Islet precursor cell (in vitro differentiated cells): Measurements from ENCODE around the gene CABP1.

ENCODE experiments used
- DNase-seq: peaks from one replicate; pipeline ENCODE4 v3.0.0-alpha.2; 2018

The CABP1 gene

DNA sequence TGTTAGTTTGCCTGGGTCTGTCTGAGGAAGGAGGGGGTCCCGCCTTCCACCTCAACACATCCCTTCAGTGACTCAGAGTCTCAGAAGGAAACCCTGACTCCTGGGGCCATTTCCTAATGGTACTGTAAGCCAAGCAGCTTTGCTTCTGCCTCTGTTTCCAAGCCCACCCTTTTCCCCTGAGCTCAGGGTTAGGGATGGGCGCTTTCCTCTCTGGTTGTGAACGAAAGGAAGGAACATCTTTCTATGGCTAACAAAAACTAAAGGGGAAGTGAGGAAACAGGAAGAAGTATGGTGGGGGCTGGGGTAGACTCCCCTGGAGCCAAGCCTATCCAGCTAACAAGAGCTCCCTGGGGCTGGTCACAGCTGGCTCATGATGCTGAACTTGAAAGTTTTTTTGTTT, 58.2 kb downstream of the CABP1 start:
- DNase-seq = no peak

DNA sequence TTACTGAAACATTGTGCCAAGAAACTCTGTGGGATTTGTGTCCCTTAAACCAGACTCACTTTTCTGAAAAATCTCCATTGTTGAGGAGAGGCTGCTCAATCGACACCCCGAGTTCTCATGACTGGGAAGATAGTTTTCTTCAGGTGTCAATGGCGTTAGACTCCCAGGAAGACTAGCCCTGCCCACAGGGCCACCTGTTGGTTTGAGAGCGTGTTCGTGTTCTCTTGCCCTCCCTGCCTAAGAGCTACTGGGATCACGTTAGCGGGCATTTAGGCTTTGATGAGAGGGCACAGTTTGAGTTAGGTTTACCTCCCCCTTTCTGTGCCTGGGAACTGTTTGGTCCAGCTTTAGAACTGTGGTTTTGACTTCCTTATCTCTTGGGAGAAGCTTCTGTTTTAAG, 59.1 kb downstream of the CABP1 start:
- DNase-seq = no peak

DNA sequence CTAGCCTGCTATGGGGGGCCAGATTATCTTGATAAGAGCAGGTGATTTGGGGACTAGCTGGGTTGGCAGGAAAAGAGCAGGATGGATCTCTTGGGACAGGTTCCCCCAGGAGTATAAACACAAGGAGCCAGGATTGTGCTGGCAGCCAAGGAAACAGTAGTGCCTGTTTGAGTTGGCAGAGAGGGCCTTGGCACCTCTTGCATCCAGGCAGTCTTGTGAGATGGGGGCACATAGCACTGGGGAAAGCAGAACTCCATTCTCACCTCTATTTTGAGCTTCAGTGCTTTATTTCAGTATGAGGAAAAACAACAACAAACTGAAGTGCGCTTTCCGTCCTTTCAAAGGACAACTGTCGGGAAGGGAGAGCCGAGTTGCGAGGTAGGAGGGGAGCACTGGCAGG, 60.5 kb downstream of the CABP1 start:
- DNase-seq = no peak

DNA sequence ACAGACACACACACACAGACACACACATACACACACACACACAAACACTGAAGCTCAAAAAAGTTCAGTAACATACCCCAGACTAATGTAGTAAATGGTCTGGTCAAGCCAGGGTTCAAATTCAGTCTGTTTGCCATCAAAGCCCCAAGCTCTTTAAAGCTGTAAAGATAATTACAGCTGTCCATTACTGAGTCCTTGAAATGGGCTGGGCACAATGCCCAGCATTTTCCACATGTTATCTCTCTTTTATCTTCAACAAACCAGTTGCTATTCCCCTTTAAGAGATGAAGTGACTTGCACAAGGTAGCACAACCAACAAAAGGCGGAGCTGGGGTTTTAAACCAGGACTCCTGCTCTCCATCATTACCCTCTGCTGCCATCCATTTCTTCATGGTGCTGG, 62.2 kb downstream of the CABP1 start:
- no peak for DNase-seq

DNA sequence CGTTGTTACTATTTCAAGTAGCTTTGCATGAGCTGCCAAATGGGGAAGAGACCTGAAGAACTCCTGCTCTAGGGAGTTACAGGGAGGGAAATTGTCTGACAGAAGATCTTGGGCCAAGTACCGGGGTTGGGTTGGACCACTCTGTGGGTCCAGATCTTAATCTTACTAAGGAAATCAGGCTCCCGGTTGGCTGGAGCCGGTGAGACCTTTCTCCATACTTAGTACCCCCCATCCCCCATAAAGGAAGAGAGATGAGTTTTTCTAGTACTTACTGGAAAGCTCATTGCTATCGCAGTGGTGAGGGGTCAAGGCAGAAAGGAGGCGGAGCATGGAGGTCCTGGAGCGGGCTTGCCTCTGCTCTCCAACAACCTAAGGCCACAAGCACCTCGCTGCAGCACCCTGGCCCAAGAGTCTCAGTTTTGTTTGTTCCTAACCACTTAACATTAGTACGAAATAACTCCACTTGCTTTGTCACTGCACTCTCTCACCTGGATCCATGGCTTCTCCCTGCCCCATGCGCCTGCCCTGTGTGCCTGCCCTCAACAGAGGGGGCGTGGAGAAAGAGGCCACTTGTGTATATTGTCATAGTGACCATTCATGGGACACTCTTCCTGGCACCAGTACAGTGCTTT, 63.0 kb downstream of the CABP1 start:
- no peak for DNase-seq

DNA sequence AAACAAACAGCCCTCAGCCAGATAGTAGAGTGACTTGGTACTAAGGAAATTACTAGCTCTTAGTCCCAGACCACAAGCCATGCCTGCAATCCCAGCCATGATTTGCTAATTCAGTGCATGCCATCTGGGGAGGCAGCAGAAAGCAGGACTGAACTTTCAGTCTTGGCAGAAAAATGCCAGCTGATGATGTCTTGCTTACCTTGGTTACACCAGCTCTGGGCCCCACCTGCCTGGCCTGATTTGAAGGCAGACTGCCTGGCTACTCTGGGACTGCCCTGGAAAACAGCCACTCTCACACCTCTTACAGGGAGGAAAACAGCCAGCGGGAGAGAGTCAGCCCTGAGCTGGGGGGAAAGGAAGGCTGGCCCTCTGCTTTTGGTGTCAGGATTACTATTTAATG, 65.2 kb downstream of the CABP1 start:
- no peak for DNase-seq

DNA sequence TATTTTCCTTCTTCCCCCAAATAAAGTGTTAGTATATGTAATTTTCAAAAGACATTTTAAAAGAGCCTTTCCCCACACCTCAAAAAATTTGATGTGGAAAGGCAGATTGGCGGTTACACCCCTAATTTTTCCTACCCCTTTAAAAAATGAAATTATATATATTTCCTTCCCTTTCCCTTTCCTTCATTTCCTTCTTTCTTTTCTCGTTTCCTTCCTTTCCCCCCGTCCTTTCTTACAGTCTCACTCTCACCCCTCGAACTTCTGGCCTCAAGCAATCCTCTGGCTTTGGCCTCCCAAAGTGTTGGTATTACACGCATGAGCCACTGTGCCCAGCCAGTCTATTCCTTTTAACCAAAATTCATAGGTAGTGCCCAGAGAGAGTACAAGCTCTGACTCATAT, 65.6 kb downstream of the CABP1 start:
- no peak for DNase-seq

DNA sequence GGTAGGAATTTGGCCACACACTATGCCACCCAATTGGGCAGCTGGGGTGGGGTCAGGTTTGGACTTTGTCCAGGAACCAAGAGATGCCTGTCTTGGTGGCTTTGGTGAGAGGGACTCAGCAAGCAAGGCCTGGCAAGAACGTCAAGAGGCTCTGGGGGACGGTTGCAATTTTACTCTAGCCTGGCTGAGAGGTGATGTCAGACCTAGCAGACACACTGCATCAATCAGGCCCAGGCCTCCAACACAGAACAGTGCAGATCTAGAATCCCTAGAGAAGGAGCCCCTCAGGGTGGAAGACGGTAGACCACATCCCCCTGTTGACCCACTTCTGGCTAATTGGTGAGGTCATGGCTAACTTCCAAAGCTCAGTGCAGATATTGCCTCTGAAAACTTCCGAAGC, 68.2 kb downstream of the CABP1 start:
- peak; percentile 71 for DNase-seq

DNA sequence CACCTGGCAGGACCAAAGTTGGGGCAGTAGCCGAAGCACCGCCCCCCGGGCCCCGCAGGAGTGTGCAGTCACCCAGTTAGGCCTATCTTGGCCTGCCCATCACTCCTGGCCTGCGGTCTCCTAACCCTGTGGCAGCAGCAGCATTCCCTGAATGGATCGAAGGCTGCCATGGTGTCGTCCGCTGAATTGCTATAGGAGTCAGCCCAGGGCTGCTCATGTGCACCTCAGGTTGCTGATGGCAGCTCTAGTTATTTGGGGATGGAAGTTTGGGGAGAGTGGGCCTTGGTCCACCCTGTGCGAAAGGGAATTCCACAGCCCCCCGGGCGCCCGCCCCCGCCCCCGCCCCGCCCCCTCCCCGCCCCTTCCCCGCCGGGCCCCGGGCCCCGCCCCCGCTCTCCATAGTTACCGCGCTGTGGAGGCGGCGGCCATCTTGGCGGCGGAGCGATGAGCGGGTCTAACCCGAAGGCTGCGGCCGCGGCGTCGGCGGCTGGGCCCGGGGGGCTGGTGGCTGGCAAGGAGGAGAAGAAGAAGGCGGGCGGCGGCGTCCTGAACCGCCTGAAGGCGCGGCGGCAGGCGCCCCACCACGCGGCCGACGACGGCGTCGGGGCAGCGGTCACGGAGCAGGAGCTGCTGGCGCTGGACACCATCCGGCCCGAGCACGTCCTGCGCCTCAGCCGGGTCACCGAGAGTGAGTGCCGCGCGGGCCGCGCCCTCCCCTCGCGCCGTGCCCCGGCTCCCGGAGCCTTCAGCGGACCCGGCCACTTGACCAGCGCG, 69.8 kb downstream of the CABP1 start, which contains the start of gene UNC119B:
Gene UNC119B (plus strand): TSS at position 428 of the 774 bp plus-strand sequence. CDS start 17 bp downstream, at position 445.
- peak; percentile 90 for DNase-seq

DNA sequence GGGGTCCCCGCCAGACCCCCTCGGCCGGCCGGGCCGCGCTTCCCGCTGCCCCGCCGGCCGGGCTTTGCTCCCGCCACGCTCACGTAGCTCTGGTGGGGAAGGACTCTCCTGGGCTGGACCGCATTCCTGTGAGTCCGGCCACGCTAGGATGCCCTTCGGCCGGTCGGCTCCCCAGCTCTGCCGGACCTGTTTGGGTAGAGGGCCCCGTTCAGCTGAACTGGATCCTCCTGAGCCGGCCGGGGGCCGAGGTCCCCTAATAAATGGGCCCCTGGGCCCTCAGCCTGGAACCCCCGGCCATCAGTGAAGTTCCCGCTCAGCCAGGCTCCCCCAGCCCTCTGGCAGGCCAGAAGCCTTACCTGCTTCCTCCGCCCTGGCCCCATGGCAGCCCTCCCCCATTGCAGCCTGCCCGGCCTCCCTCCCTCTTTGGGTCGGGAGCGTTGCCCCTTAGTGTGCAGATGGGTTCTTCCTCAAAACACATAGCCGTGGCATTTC, 70.4 kb downstream of the CABP1 start:
- DNase-seq = peak; percentile 71

DNA sequence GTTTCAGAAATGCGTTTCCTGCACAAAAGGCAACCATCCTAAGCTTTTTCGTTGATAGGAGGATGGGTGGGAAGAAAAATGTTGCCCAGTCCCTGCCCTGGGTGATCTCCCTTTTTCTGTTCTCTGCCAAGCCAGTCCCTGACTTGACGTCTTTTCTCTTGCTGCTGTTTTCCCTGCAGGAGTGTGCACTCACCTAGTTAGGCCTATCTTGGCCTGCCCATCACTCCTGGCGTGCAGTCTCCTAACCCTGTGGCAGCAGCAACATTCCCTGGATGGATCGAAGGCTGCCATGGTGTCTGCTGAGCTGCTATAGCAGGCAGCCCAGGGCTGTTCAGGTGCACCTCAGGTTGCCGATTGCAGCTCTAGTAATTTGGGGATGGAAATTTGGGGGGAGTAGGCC, 71.0 kb downstream of the CABP1 start:
- no peak for DNase-seq

DNA sequence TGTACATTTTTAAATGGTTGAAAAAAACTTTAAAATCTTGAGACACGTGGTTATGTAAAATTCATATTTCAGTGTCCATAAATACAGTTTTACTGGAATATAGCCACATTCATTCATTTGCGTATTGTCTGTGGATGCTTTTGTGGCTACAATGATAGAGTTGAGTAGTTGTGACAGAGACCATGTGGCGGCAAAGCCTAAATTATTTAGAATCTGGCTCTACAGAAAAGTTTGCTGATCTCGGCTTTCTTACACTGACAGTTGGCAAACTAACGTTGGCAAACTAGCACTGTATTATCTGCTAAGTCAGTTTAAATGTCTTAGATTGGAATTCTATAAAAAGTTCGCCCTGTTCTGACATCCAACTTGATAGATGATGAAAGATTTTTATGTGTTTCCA, 72.2 kb downstream of the CABP1 start:
- no peak for DNase-seq

DNA sequence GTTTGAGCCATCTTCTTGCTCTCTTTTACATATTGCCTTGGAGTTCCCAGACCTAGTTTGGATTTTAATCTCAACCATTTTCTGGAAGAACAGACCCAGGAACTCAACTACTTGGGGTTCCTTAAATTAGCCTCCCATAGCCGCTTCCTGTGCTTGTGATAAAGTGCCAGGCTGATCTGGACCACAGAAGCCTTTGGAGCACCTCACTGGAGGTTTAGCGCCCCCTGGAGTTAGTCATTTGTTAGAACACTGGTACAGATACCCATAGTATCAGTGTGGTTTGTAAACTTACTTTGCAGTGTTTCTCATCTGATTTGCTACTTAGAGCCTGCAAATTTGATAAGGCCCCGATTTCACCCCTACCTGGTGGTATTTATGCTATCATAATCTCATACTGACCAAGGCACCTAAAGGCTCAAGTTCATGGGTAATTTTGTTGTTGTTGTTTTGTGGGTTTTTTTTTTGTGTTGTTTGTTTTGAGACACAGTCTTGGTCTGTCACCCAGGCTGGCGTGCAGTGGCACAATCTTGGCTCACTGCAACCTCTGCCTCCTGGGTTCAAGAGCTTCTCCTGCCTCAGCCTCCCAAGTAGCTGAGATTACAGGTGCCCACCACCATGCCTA, 73.5 kb downstream of the CABP1 start:
- DNase-seq = peak; percentile 85
